T-helper 9 cell (primary cell): ENCODE results near the gene CORO1C.
A peak's percentile ranks its signal among the peaks of the same experiment; 100 is the strongest.

Experiments
- DNase-seq: peaks from one replicate; pipeline ENCODE4 v3.0.0-alpha.2; 2020

Gene CORO1C

GRCh38 chr12:108613548-108613947, 117.8 kb downstream of the CORO1C start:
- no peak for DNase-seq

GRCh38 chr12:108612788-108613282, 118.5 kb downstream of the CORO1C start:
- no peak for DNase-seq

- peak; percentile 50 for DNase-seq
Observed at GRCh38 chr12:108611884-108612415, 119.4 kb downstream of the CORO1C start.

- no peak for DNase-seq
Observed at GRCh38 chr12:108610856-108611605, 120.3 kb downstream of the CORO1C start.

GRCh38 chr12:108610336-108610815, 120.9 kb downstream of the CORO1C start:
- DNase-seq: no peak

GRCh38 chr12:108609537-108610335, 121.6 kb downstream of the CORO1C start:
- no peak for DNase-seq

- DNase-seq: no peak
Observed at GRCh38 chr12:108608616-108609015, 122.7 kb downstream of the CORO1C start.

- DNase-seq: no peak
Observed at GRCh38 chr12:108607981-108608600, 123.2 kb downstream of the CORO1C start.

GRCh38 chr12:108606492-108606891, 124.8 kb downstream of the CORO1C start:
- DNase-seq: no peak

GRCh38 chr12:108605690-108606406, 125.5 kb downstream of the CORO1C start:
- DNase-seq: no peak

- DNase-seq: no peak
Observed at GRCh38 chr12:108605000-108605689, 126.2 kb downstream of the CORO1C start.

GRCh38 chr12:108604208-108604941, 126.9 kb downstream of the CORO1C start:
- DNase-seq: no peak

- no peak for DNase-seq
Observed at GRCh38 chr12:108603743-108604142, 127.6 kb downstream of the CORO1C start.

- no peak for DNase-seq
Observed at GRCh38 chr12:108602976-108603704, 128.2 kb downstream of the CORO1C start.

- DNase-seq: no peak
Observed at GRCh38 chr12:108602209-108602705, 129.1 kb downstream of the CORO1C start.

- DNase-seq: no peak
Observed at GRCh38 chr12:108600702-108601007, 130.7 kb downstream of the CORO1C start.

GRCh38 chr12:108599948-108600701, 131.2 kb downstream of the CORO1C start:
- no peak for DNase-seq

GRCh38 chr12:108599541-108599940, 131.8 kb downstream of the CORO1C start:
- no peak for DNase-seq

- no peak for DNase-seq
Observed at GRCh38 chr12:108598553-108599250, 132.6 kb downstream of the CORO1C start.
